ENCODE results near the gene NBEAL2.

NBEAL2 gene

GRCh38 chr3:46971742-46972141 is 7.7 kb upstream of the NBEAL2 start:
- H3K36me3 ChIP-seq (ENCODE audit: control insufficient read depth in 2 of 2, insufficient read depth in 1 of 2, low read length in 2 of 2), result peaks cover 0 to 47% of the 10 kb centered on the region in 2 experiments; a peak in 1 of 3 replicates
- ChIA-PET CTCF (no interaction called here), POLR2A (no interaction called here)
- H3K9me3 ChIP-seq (ENCODE audit: control insufficient read depth, insufficient read depth, low read depth, low read length), result no peaks in the 10 kb centered on the region
- no peak overlapping the region for H3K4me3 ChIP-seq (ENCODE audit: low read depth, low read length)
- TF ChIP-seq ZBTB21 (tag by site-specific recombination; IDR thresholded peaks at IDR 0.05) (no peak), ZNF792 (tag by site-specific recombination; IDR thresholded peaks at IDR 0.05) (no peak), ZNF488 (tag by site-specific recombination; IDR thresholded peaks at IDR 0.05) (no peak), PRDM1 (tag by site-specific recombination; IDR thresholded peaks at IDR 0.05) (no peak), EGR2 (tag by site-specific recombination; IDR thresholded peaks at IDR 0.05; ENCODE audit: low read depth) (no peak), MEIS1 (CRISPR knock-in tag; IDR thresholded peaks at IDR 0.05; ENCODE audit: borderline replicate concordance) (no peak)
- TF ChIP-seq, protein P1, sequence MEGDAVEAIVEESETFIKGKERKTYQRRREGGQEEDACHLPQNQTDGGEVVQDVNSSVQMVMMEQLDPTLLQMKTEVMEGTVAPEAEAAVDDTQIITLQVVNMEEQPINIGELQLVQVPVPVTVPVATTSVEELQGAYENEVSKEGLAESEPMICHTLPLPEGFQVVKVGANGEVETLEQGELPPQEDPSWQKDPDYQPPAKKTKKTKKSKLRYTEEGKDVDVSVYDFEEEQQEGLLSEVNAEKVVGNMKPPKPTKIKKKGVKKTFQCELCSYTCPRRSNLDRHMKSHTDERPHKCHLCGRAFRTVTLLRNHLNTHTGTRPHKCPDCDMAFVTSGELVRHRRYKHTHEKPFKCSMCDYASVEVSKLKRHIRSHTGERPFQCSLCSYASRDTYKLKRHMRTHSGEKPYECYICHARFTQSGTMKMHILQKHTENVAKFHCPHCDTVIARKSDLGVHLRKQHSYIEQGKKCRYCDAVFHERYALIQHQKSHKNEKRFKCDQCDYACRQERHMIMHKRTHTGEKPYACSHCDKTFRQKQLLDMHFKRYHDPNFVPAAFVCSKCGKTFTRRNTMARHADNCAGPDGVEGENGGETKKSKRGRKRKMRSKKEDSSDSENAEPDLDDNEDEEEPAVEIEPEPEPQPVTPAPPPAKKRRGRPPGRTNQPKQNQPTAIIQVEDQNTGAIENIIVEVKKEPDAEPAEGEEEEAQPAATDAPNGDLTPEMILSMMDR (tag by site-specific recombination; IDR thresholded peaks at IDR 0.05), result no peak
- TF ChIP-seq, protein P2, sequence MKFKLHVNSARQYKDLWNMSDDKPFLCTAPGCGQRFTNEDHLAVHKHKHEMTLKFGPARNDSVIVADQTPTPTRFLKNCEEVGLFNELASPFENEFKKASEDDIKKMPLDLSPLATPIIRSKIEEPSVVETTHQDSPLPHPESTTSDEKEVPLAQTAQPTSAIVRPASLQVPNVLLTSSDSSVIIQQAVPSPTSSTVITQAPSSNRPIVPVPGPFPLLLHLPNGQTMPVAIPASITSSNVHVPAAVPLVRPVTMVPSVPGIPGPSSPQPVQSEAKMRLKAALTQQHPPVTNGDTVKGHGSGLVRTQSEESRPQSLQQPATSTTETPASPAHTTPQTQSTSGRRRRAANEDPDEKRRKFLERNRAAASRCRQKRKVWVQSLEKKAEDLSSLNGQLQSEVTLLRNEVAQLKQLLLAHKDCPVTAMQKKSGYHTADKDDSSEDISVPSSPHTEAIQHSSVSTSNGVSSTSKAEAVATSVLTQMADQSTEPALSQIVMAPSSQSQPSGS (tag by site-specific recombination; IDR thresholded peaks at IDR 0.05; ENCODE audit: low read depth), result no peak
- no peaks in the 10 kb centered on the region for H3K4me1 ChIP-seq (ENCODE audit: control insufficient read depth, insufficient read depth, low read length)
- no peak overlapping the region for H3K27ac ChIP-seq (ENCODE audit: extremely low read depth, low read depth, low read length)

DNA sequence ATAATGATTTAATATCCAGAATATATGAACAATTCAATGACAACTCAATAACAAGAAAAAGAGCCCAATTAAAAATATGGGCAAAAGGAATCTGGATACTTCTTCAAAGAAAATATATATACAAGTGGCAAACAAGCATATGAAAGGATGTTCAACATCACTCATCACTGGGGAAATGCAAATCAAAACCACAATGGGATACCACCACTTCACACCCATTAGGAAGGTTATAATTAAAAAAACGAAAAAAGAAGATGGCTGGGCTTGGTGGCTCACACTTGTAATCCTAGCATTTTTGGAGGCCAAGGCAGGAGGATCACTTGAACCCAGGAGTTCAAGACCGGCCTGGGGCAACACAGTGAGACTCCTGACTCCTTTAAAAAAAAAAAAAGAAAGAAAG is 7.1 kb upstream of the NBEAL2 start:
- POLR2A ChIA-PET, result no interaction called here
- CTCF ChIA-PET, result no interaction called here
- Histone ChIP-seq H3K4me3 (ENCODE audit: low read depth, low read length) (no peak overlapping the region), H3K36me3 (ENCODE audit: control insufficient read depth in 2 of 2, insufficient read depth in 1 of 2, low read length in 2 of 2) (peaks cover 0 to 47% of the 10 kb centered on the region in 2 experiments; a peak in 1 of 3 replicates), H3K27ac (ENCODE audit: extremely low read depth, low read depth, low read length) (no peak overlapping the region), H3K9me3 (ENCODE audit: control insufficient read depth, insufficient read depth, low read depth, low read length) (no peaks in the 10 kb centered on the region), H3K4me1 (ENCODE audit: control insufficient read depth, insufficient read depth, low read length) (no peaks in the 10 kb centered on the region)
- no peak for TF ChIP-seq HIC1 (tag by site-specific recombination; IDR thresholded peaks at IDR 0.05)
- TF ChIP-seq ZBTB21 (tag by site-specific recombination; IDR thresholded peaks at IDR 0.05), result no peak
- no peak for TF ChIP-seq ZNF184 (tag by site-specific recombination; IDR thresholded peaks at IDR 0.05)
- no peak for TF ChIP-seq ZFP3 (tag by site-specific recombination; IDR thresholded peaks at IDR 0.05; ENCODE audit: low read depth)
- TF ChIP-seq ZNF704 (tag by site-specific recombination; IDR thresholded peaks at IDR 0.05), result no peak
- TF ChIP-seq GLIS1 (tag by site-specific recombination; IDR thresholded peaks at IDR 0.05), result no peak
- TF ChIP-seq, protein P3, sequence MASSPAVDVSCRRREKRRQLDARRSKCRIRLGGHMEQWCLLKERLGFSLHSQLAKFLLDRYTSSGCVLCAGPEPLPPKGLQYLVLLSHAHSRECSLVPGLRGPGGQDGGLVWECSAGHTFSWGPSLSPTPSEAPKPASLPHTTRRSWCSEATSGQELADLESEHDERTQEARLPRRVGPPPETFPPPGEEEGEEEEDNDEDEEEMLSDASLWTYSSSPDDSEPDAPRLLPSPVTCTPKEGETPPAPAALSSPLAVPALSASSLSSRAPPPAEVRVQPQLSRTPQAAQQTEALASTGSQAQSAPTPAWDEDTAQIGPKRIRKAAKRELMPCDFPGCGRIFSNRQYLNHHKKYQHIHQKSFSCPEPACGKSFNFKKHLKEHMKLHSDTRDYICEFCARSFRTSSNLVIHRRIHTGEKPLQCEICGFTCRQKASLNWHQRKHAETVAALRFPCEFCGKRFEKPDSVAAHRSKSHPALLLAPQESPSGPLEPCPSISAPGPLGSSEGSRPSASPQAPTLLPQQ (tag by site-specific recombination; IDR thresholded peaks at IDR 0.05), result no peak
- no peak for TF ChIP-seq ZNF10 (tag by site-specific recombination; IDR thresholded peaks at IDR 0.05)
- TF ChIP-seq YY2 (tag by site-specific recombination; IDR thresholded peaks at IDR 0.05), result no peak
- TF ChIP-seq ZNF155 (tag by site-specific recombination; IDR thresholded peaks at IDR 0.05), result no peak
- no peak for TF ChIP-seq ZNF645 (tag by site-specific recombination; IDR thresholded peaks at IDR 0.05)
- no peak for TF ChIP-seq ZBTB8A (tag by site-specific recombination; IDR thresholded peaks at IDR 0.05)
- no peak for TF ChIP-seq HOXC10 (CRISPR knock-in tag; IDR thresholded peaks at IDR 0.05)
- TF ChIP-seq ZNF555 (tag by site-specific recombination; conservative IDR thresholded peaks at IDR 0.05), result no peak

All from HEK293 (cell line).